IPS-18a (cell line): ENCODE results near the gene TEX2.
"Not testable (repeated sequence)": the region's sequence is repeated elsewhere in the genome, so short reads cannot be mapped to it uniquely, and the experiment has no call there.

Experiments
- H3K27ac ChIP-seq: one replicate; pipeline ENCODE4 v1.5.1; 2013; ENCODE audit warnings: low read length
- H3K27me3 ChIP-seq: one replicate; pipeline ENCODE4 v1.6.1; 2013; ENCODE audit warnings: mild to moderate bottlenecking, low read length; ENCODE audit not compliant: control insufficient read depth, insufficient read depth
- H3K36me3 ChIP-seq: one replicate; pipeline ENCODE4 v1.6.1; 2013; ENCODE audit warnings: low read depth, low read length; ENCODE audit not compliant: control insufficient read depth
- H3K4me1 ChIP-seq: one replicate; pipeline ENCODE4 v1.6.1; 2013; ENCODE audit warnings: low read depth, low read length; ENCODE audit not compliant: control insufficient read depth
- H3K4me3 ChIP-seq: one replicate; pipeline ENCODE4 v1.5.1; 2013; ENCODE audit warnings: low read length
- H3K9ac ChIP-seq: one replicate; pipeline ENCODE4 v1.6.1; 2013; ENCODE audit warnings: mild to moderate bottlenecking, low read length, moderate library complexity
- H3K9me3 ChIP-seq: one replicate; pipeline ENCODE4 v1.6.1; 2013; ENCODE audit warnings: low read depth, low read length; ENCODE audit not compliant: control insufficient read depth

Gene TEX2

GRCh38 chr17:64185557-64185956 lies 77.5 kb downstream of the TEX2 start:
- not testable (repeated sequence) for H3K4me1 ChIP-seq, H3K27me3 ChIP-seq, H3K4me3 ChIP-seq, H3K9ac ChIP-seq, H3K9me3 ChIP-seq, H3K27ac ChIP-seq, H3K36me3 ChIP-seq

- no peak overlapping the region for H3K27ac ChIP-seq
- H3K27me3 ChIP-seq: no peaks in the 10 kb centered on the region
- no peak overlapping the region for H3K9ac ChIP-seq
- peaks cover 2% of the 10 kb centered on the region for H3K36me3 ChIP-seq
- H3K4me1 ChIP-seq: no peaks in the 10 kb centered on the region
- no peak overlapping the region for H3K4me3 ChIP-seq
- H3K9me3 ChIP-seq: no peaks in the 10 kb centered on the region
These were observed 78.0 kb downstream of the TEX2 start for GRCh38 chr17:64185101-64185500.

GRCh38 chr17:64183815-64184214 lies 79.2 kb downstream of the TEX2 start:
- Histone ChIP-seq H3K27me3 (no peaks in the 10 kb centered on the region), H3K4me3 (no peak overlapping the region), H3K36me3 (peaks cover 2% of the 10 kb centered on the region), H3K4me1 (no peaks in the 10 kb centered on the region), H3K9me3 (no peaks in the 10 kb centered on the region), H3K27ac (no peak overlapping the region), H3K9ac (no peak overlapping the region)

- no peaks in the 10 kb centered on the region for H3K9me3 ChIP-seq
- no peak overlapping the region for H3K9ac ChIP-seq
- H3K27me3 ChIP-seq: no peaks in the 10 kb centered on the region
- no peaks in the 10 kb centered on the region for H3K4me1 ChIP-seq
- peaks cover 1% of the 10 kb centered on the region for H3K36me3 ChIP-seq
- H3K4me3 ChIP-seq: no peak overlapping the region
- no peak overlapping the region for H3K27ac ChIP-seq
These were observed 80.6 kb downstream of the TEX2 start for GRCh38 chr17:64182325-64183012.

DNA sequence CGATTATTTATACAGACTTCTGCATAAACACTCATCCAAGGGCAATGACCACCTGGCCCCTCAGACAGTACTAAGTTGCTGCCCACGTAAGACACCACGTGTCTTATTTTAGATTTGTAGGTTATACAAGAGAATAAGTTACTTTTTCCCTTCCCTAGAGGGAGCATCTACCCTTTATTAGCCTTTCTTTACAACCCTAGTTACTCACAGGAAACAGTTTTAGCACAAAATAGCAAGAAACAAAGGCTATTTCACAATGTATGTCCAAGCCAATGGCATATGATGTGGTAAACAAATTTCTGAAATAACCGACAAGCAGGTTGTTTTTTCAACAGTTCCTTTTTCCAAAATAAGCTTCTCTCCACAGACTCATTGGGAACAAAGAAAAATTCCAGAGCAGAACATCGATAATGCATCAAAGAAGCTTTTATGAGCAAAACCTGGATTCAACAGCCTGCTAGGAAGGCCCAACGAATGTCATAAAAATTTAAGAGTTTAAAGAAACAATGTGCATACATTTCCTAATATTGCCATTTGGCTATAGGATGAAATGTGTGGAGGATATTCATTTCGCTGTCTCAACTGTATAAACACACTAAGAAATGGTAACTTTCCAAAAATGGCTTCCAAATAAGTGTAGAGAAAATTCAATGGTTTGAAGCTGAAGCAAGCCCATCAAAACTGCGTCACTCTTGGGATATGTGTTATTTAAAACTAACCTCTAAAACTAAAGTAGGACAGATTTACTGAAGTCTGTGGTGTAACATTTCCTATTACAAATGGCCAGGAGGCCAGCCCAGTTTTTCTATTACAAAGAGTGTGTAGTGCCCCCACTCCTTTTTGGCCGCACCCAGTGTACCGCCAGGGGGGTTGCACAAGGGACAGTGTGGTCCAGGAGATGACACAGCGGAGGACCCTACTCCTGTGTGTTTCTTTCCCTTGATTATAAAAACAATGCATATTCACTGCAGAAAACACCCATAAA lies 82.7 kb downstream of the TEX2 start:
- Histone ChIP-seq H3K9ac (no peak overlapping the region), H3K4me1 (no peaks in the 10 kb centered on the region), H3K27me3 (no peaks in the 10 kb centered on the region), H3K27ac (no peak overlapping the region), H3K9me3 (no peaks in the 10 kb centered on the region), H3K36me3 (no peaks in the 10 kb centered on the region), H3K4me3 (no peak overlapping the region)

DNA sequence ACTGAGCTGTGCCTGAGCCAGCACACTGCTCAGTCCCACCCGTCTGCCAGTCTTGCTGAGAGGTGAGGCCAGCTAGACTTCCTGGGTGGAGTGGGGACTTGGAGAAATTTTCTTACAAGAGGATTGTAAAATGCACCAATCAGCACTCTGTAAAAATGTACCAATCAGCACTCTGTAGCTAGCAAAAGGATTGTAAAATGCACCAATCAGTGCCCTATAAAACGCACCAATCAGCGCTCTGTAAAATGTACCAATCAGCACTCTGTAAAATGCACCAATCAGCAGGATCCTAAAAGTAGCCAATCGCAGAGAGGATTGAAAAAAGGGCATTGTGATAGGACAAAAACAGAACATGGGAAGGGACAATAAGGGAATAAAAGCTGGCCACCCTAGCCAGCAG lies 84.0 kb downstream of the TEX2 start:
- not testable (repeated sequence) for H3K4me3 ChIP-seq, H3K4me1 ChIP-seq, H3K9me3 ChIP-seq, H3K27ac ChIP-seq, H3K9ac ChIP-seq, H3K27me3 ChIP-seq, H3K36me3 ChIP-seq

DNA sequence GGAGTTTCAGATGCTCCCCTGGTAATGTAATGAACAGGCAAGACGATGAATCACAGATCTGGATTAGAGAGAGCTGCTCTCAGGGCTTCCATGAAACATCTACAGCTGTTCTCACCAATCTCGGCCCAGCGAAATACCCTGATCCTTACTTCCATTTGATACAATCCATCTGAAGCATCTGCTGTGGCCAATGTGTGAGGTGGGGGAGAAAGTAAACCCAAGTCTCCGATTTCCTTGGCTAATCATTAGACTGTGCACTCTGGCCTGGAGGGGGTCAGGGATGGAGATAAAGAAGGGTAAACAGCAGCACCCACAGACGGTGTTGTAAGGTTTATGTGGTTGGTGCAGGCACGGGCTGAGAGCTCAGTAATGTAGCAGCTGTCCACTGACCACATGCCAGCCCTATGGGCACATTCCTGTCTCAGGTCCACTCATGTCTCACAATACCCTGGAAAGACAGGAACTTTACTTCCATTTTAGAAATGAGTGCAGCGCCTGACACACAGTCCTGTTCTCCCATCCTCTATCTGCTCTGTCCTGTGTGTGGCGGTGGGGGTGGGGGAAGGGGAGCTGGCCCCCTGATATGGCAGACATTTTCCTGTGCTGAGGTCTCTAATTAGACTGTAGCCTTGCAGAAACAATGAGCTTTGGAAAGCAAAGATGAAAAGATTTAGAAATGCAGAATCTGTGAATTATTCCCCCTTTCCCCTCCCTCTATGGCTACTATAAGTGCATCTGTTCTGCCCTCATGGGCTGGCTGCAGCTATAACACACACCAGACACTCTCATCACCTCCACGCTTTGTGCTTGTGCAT lies 84.8 kb downstream of the TEX2 start:
- no peaks in the 10 kb centered on the region for H3K9me3 ChIP-seq
- no peak overlapping the region for H3K9ac ChIP-seq
- no peak overlapping the region for H3K4me3 ChIP-seq
- no peaks in the 10 kb centered on the region for H3K27me3 ChIP-seq
- no peaks in the 10 kb centered on the region for H3K4me1 ChIP-seq
- no peak overlapping the region for H3K27ac ChIP-seq
- H3K36me3 ChIP-seq: no peaks in the 10 kb centered on the region

GRCh38 chr17:64177311-64178010 lies 85.6 kb downstream of the TEX2 start:
- H3K9ac ChIP-seq: no peak overlapping the region
- no peaks in the 10 kb centered on the region for H3K27me3 ChIP-seq
- no peaks in the 10 kb centered on the region for H3K36me3 ChIP-seq
- H3K27ac ChIP-seq: no peak overlapping the region
- H3K4me1 ChIP-seq: no peaks in the 10 kb centered on the region
- H3K4me3 ChIP-seq: no peak overlapping the region
- H3K9me3 ChIP-seq: no peaks in the 10 kb centered on the region

- Histone ChIP-seq H3K36me3 (no peaks in the 10 kb centered on the region), H3K27ac (no peak overlapping the region)
These were observed 86.5 kb downstream of the TEX2 start for GRCh38 chr17:64176556-64176955.

DNA sequence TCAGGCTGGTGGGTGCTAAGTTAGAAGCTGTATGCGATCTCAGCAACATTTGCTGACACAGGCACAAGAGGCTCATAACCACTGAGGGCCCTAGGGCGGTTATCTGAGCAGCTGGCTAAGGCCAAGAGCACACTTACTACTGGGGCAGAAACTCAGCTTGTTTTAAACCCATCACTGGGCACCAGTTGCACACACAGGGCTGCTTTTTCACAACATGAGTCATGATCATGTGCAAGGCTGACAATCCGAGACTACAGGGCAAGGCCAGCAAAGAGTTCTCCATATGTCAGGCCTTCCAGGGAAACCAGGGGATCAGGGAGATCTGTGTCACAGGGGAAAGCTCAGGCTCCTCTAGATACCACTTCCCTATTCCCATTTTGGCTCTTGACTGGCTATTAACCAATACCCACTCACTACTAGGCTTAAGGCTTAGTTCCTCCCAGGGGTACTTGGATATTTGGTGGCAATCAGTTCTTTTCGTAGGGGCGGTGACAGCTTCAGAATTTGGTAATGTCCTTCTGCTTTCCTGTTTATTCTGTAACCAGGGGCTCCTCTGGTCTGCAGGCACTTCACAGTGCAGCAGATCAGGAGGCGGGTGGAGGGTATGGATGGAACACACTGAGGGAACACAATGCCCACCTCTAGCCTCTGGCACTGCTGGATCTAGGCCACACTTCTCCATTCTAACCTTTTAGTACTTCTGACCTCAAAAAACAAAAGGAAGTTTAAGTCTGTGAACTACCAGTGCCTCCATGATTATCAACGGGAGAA lies 88.2 kb downstream of the TEX2 start:
- Histone ChIP-seq H3K9ac (no peak overlapping the region), H3K36me3 (no peaks in the 10 kb centered on the region), H3K9me3 (no peaks in the 10 kb centered on the region), H3K27ac (no peak overlapping the region), H3K4me1 (no peaks in the 10 kb centered on the region), H3K27me3 (no peaks in the 10 kb centered on the region), H3K4me3 (no peak overlapping the region)

More at GRCh38 chr17:64176556-64176955, 86.5 kb downstream of the TEX2 start:
- H3K9me3 ChIP-seq: no peaks in the 10 kb centered on the region
- H3K4me1 ChIP-seq: no peaks in the 10 kb centered on the region
- H3K27me3 ChIP-seq: no peaks in the 10 kb centered on the region
- H3K4me3 ChIP-seq: no peak overlapping the region
- H3K9ac ChIP-seq: no peak overlapping the region
